Activated CD8-positive, alpha-beta memory T cell treated with anti-CD3 and anti-CD28 coated beads, Interleukin-2, amount 10 ng/mL, durations not matched to agents 7 days and 5 days (primary cell): ENCODE measurements around the gene HBS1L. TPM values are rescaled to one million over a fixed set of nuclear protein-coding genes. Genes with fewer than 3 reads are reported as not detected.
A peak's percentile ranks its signal among the peaks of the same experiment; 100 is the strongest.

ENCODE experiments used
- ATAC-seq: fragments of 150-1000 bp; cut with Tn5 transposase; one replicate; pipeline ENCODE4 v1.10.0; 2021; ENCODE audit warnings: moderate library complexity
- CTCF ChIA-PET: fragments of 350-600 bp; sonication (Branson Sonifier 250); formaldehyde crosslinking; loops from one replicate; lab custom pipeline; 2021; ENCODE audit warnings: antibody characterized with exemption; lab: Charles Lee
- DNase-seq: peaks from one replicate; pipeline ENCODE4 v3.0.0-alpha.2; 2020
- H3K27ac Mint-ChIP-seq: one replicate; pipeline ENCODE4 v1.8.0; 2021; ENCODE audit warnings: mild to moderate bottlenecking, mixed read lengths
- H3K27me3 Mint-ChIP-seq: one replicate; pipeline ENCODE4 v1.8.0; 2021; ENCODE audit warnings: mixed read lengths
- H3K36me3 Mint-ChIP-seq: one replicate; pipeline ENCODE4 v1.8.0; 2021; ENCODE audit warnings: mild to moderate bottlenecking, mixed read lengths
- H3K4me1 Mint-ChIP-seq: one replicate; pipeline ENCODE4 v1.8.0; 2021; ENCODE audit warnings: mixed read lengths
- H3K4me3 Mint-ChIP-seq: one replicate; pipeline ENCODE4 v1.8.0; 2021; ENCODE audit warnings: mild to moderate bottlenecking, moderate library complexity, mixed read lengths
- H3K9me3 Mint-ChIP-seq: one replicate; pipeline ENCODE4 v1.8.0; 2022; ENCODE audit warnings: low read depth, mixed read lengths
- total RNA-seq, 2 experiments: library from RNA; stranded (reverse); gene quantifications; one replicate each; pipeline ENCODE4 v1.2.3, GENCODE V29; 2021

Gene HBS1L
- total RNA-seq: 100 to 1,000 TPM in 1 of 2 experiments, 10 to 100 TPM in 1; 92.2 to 112 TPM

DNA sequence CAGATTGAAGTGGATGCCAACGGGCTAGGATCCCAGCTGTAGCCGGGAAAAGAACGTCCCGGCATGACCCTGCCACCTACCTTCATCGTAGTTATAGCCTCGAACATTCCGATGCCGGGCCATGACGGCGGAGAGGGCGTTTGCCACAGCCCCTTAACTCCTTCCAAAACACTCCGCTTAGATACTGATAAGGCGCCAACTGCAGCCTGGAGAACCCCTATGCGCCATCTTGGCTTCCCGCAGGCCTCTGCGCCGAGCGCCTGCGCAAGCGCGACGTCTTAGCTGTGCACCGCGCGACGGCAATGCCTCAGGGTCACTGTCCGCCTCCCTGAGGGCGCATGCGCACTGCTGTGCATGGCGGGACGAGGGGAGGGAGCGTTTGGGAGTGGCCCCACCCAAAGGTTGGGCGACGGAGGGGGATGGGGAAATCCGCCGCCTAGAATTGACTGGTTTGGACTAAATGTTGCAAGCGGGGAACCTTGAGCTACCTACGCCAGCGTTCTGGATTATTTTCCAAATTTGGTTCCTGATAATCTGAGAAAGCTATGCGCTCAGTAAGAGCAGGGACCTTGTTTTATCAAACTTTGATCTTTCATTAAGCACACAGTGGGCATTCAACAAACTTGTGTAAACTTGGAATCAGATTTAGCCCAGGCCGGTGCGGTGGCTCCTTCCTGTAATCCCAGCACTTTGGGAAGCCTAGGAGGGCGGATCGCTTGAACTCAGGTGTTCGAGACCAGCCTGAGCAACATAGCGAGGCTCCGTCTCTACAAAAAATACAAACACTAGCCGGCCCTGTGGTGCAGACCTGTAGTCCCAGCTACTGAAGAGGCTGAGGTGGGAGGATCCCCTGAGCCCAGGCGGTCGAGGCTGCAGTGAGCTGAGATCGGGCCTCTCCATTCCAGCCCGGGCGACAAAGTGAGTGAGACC is at the start of gene HBS1L:
TSS of gene HBS1L (minus strand) at position 254 of the 930 bp plus-strand sequence. CDS start at position 123, 131 bp downstream.
- Mint-ChIP-seq H3K27me3 (no peaks in the 10 kb centered on the region), H3K4me1 (peaks cover 37% of the 10 kb centered on the region), H3K4me3 (peak within 1 kb of the TSS; percentile 95), H3K9me3 (no peaks in the 10 kb centered on the region), H3K27ac (peak within 1 kb of the TSS; percentile 92), H3K36me3 (peaks cover 19% of the 10 kb centered on the region)
- ATAC-seq: peak; percentile 98
- CTCF ChIA-PET: interaction anchor here (0.7 to 2.8 kb wide), 14 partner anchors 9 to 170 kb away, joined by 3 to 20 read pairs (median 4); no protein-coding TSS in a partner anchor
- peak; percentile 99 for DNase-seq

DNA sequence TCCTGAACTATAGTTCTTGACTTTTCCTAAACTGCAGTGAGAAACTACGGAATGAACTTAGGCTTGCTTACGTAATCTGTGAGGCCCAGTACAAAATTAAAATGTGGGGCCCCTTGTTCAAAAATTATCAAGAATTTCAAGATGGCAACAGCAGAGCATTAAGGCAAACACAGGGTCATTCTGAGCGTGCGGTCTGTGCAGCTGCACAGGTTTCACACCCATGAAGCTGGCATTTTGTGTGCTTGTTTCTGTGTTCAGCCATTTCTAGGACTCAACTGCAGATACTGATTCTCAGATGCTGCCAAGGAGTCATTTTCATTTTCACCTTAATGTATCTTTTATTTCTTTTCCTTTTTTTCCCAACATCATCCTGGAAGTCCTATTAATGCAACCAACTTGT is 49.6 kb upstream of the HBS1L start:
- no peaks in the 10 kb centered on the region for H3K27me3 Mint-ChIP-seq
- H3K4me1 Mint-ChIP-seq: peaks cover 19% of the 10 kb centered on the region
- no peak overlapping the region for H3K27ac Mint-ChIP-seq
- H3K4me3 Mint-ChIP-seq: no peak overlapping the region
- ATAC-seq (no peak), DNase-seq (no peak)
- CTCF ChIA-PET: interaction anchor here (0.7 to 1.3 kb wide), 3 partner anchors 9 to 58 kb away, joined by 3 to 4 read pairs (median 3); no protein-coding TSS in a partner anchor
- H3K9me3 Mint-ChIP-seq: peaks cover 9% of the 10 kb centered on the region
- H3K36me3 Mint-ChIP-seq: peaks cover 20% of the 10 kb centered on the region

DNA sequence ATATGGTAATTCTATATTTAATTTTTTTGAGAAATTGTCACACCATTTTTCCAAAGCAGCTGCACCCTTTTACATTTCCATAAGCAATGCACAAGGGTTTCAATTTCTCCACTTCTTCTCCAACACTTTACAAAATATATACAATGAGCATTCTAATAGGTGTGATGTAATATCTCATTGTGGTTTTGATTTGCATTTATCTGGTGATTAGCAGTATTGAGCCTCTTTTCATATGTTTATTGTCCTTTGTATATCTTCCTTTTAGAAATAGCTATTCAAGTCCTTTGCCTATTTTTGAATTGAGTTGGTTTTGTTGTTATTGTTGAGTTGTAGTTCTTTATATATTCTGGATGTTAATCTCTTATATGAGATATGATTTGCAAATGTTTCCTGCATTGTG is 47.6 kb upstream of the HBS1L start:
- Mint-ChIP-seq H3K36me3 (peaks cover 16% of the 10 kb centered on the region), H3K4me3 (no peak overlapping the region), H3K4me1 (peaks cover 19% of the 10 kb centered on the region), H3K9me3 (peaks cover 4% of the 10 kb centered on the region), H3K27ac (no peak overlapping the region), H3K27me3 (no peaks in the 10 kb centered on the region)
- DNase-seq (no peak), ATAC-seq (no peak)
- CTCF ChIA-PET: interaction anchor here (1.4 to 1.9 kb wide), 2 partner anchors 14 to 38 kb away, joined by 4 to 5 read pairs; no protein-coding TSS in a partner anchor

DNA sequence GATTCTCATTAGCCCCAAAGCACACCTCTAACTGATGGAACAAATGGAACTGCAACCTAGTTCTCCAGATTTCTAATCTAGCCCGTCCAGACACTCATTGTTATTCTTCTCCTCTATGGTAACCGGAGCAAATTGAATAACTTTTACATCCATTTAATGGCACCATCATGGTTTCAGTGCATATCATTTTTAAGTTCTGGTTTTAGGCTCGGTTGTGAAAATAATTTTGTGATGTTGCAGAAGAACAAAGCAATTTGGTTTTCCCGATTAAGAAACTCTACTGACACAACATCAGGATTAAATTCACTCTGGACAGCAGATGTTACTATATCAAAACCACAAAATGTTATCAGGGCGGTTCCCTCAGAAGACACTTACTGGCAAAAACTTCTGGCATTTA is 42.5 kb upstream of the HBS1L start:
- DNase-seq (no peak), ATAC-seq (no peak)
- Mint-ChIP-seq H3K4me3 (no peak overlapping the region), H3K4me1 (peaks cover 31% of the 10 kb centered on the region), H3K36me3 (peaks cover 12% of the 10 kb centered on the region), H3K27me3 (no peaks in the 10 kb centered on the region), H3K9me3 (no peaks in the 10 kb centered on the region), H3K27ac (no peak overlapping the region)
- CTCF ChIA-PET: interaction anchor here (1.0 kb wide), 1 partner anchor 26 kb away, joined by 3 read pairs; no protein-coding TSS in a partner anchor

GRCh38 chr6:135096403-135097130 is 41.9 kb upstream of the HBS1L start:
- H3K9me3 Mint-ChIP-seq: no peaks in the 10 kb centered on the region
- peaks cover 9% of the 10 kb centered on the region for H3K36me3 Mint-ChIP-seq
- peaks cover 34% of the 10 kb centered on the region for H3K4me1 Mint-ChIP-seq
- DNase-seq: no peak
- H3K4me3 Mint-ChIP-seq: no peak overlapping the region
- ATAC-seq: no peak
- CTCF ChIA-PET: interaction anchor here (0.9 to 1.0 kb wide), 2 partner anchors 9 to 26 kb away, joined by 3 read pairs; no protein-coding TSS in a partner anchor
- H3K27ac Mint-ChIP-seq: no peak overlapping the region
- H3K27me3 Mint-ChIP-seq: no peaks in the 10 kb centered on the region

DNA sequence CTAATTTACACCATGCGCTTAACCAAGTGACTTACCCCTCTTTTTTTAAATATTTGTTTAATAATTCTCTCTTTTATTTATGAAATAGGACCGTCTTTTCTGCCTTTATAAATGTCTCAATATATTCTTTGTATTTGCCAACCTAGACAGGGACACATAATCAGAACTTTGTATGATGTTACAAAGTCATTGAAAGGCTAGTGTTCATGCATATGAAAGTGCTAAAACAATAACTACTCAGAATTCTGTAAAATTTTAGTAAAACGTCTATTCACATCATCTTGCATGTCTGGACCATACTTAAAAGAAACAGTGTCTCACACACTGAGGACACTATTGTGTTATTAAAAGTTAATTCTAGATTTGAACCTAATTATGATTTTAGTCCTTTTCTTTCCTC is 41.1 kb upstream of the HBS1L start:
- Mint-ChIP-seq H3K9me3 (no peaks in the 10 kb centered on the region), H3K4me1 (peaks cover 39% of the 10 kb centered on the region), H3K27ac (no peak overlapping the region), H3K4me3 (no peak overlapping the region), H3K27me3 (no peaks in the 10 kb centered on the region), H3K36me3 (peaks cover 11% of the 10 kb centered on the region)
- no peak for DNase-seq
- ATAC-seq: no peak
- CTCF ChIA-PET: interaction anchor here (1.5 kb wide), 1 partner anchor 89 kb away, joined by 4 read pairs; no protein-coding TSS in a partner anchor

GRCh38 chr6:135094403-135094821 is 39.8 kb upstream of the HBS1L start:
- H3K27ac Mint-ChIP-seq: peak overlapping the region; percentile 74
- H3K36me3 Mint-ChIP-seq: peaks cover 11% of the 10 kb centered on the region
- CTCF ChIA-PET: interaction anchor here (0.9 to 3.0 kb wide), 5 partner anchors 10 to 90 kb away, joined by 3 to 13 read pairs (median 3); no protein-coding TSS in a partner anchor

DNA sequence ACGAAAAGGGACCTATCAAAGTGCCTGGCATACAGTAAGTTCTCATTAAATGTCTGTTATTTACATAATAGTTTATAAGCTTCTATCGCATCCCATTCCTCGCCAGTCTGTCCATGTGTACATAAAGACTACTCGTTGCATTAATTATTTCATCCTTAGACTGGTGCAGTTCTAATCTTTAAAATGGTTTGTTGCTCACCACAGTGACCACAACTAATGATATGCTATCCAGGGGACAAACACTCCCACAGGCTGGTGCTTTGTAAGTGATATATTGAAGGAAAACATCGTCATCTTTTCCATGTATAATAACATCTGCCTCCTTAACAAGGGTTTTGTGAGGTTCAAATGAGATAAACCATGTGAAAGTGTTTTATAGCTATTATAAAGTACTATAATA is 39.0 kb upstream of the HBS1L start:
- H3K27ac Mint-ChIP-seq: no peak overlapping the region
- no peak for ATAC-seq
- peaks cover 11% of the 10 kb centered on the region for H3K36me3 Mint-ChIP-seq
- CTCF ChIA-PET: interaction anchor here (0.6 to 3.0 kb wide), 5 partner anchors 21 to 67 kb away, joined by 3 to 13 read pairs (median 5); no protein-coding TSS in a partner anchor
- peaks cover 61% of the 10 kb centered on the region for H3K4me1 Mint-ChIP-seq
- no peak for DNase-seq
- H3K9me3 Mint-ChIP-seq: no peaks in the 10 kb centered on the region
- H3K4me3 Mint-ChIP-seq: no peak overlapping the region
- H3K27me3 Mint-ChIP-seq: no peaks in the 10 kb centered on the region

More at GRCh38 chr6:135094403-135094821, 39.8 kb upstream of the HBS1L start:
- H3K4me3 Mint-ChIP-seq: peak overlapping the region; percentile 31
- H3K9me3 Mint-ChIP-seq: no peaks in the 10 kb centered on the region
- no peaks in the 10 kb centered on the region for H3K27me3 Mint-ChIP-seq
- peak; percentile 61 for DNase-seq
- ATAC-seq: peak; percentile 84
- peaks cover 53% of the 10 kb centered on the region for H3K4me1 Mint-ChIP-seq

DNA sequence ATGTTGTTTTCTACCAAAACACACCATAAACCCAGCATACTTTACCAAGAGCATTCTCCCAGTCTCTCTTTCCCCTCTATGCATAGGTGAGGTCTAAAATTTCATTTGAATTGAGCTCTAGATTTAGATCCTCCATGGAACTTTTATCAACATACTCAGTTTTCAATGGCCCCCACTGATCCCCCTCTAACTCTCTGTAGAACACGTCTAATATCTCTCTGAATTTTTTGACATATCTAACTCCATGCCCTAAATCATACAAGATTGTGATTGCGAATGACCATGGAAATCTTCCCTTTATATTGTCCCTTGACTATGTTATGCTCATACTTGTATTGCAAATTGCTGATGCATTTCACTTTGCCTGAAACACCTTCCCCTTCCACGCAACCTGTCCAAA is 38.1 kb upstream of the HBS1L start:
- no peak overlapping the region for H3K4me3 Mint-ChIP-seq
- H3K9me3 Mint-ChIP-seq: no peaks in the 10 kb centered on the region
- peaks cover 69% of the 10 kb centered on the region for H3K4me1 Mint-ChIP-seq
- H3K27me3 Mint-ChIP-seq: no peaks in the 10 kb centered on the region
- DNase-seq: no peak
- CTCF ChIA-PET: interaction anchor here (0.6 to 3.0 kb wide), 5 partner anchors 27 to 98 kb away, joined by 3 to 13 read pairs (median 5); no protein-coding TSS in a partner anchor
- H3K27ac Mint-ChIP-seq: no peak overlapping the region
- ATAC-seq: no peak
- H3K36me3 Mint-ChIP-seq: peaks cover 11% of the 10 kb centered on the region

DNA sequence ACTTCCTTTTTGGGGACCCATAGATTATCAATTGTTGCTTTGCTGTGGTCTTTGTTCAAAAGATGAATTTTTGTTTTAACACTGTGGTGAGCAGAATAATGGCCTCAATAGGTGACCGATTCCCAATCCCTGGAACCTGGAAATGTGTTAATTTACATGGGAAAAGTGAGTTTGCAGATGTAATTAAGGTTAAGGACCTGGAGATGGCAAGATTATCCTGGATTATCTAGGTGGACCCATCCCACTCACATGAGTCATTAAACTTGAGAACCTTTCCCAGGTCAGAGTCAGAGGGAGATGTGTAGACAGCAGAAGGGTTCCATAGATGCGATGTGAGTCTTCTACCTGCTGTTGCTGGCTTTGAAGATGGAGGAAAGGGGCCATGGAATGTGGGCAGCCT is 36.2 kb upstream of the HBS1L start:
- H3K9me3 Mint-ChIP-seq: no peaks in the 10 kb centered on the region
- ATAC-seq: no peak
- peaks cover 87% of the 10 kb centered on the region for H3K4me1 Mint-ChIP-seq
- H3K36me3 Mint-ChIP-seq: peaks cover 11% of the 10 kb centered on the region
- CTCF ChIA-PET: interaction anchor here (1.0 to 1.6 kb wide), 2 partner anchors 49 to 92 kb away, joined by 3 to 4 read pairs; no protein-coding TSS in a partner anchor
- peak overlapping the region; percentile 89 for H3K27ac Mint-ChIP-seq
- no peak overlapping the region for H3K4me3 Mint-ChIP-seq
- DNase-seq: no peak
- no peaks in the 10 kb centered on the region for H3K27me3 Mint-ChIP-seq

- H3K27ac Mint-ChIP-seq: peak overlapping the region; percentile 89
- H3K9me3 Mint-ChIP-seq: no peaks in the 10 kb centered on the region
- H3K36me3 Mint-ChIP-seq: peaks cover 11% of the 10 kb centered on the region
- DNase-seq (no peak), ATAC-seq (no peak)
- CTCF ChIA-PET: interaction anchor here (0.6 to 1.6 kb wide), 13 partner anchors 16 to 105 kb away, joined by 3 to 9 read pairs (median 3); partner anchors contain the start of gene HBS1L
- no peaks in the 10 kb centered on the region for H3K27me3 Mint-ChIP-seq
- peaks cover 86% of the 10 kb centered on the region for H3K4me1 Mint-ChIP-seq
- no peak overlapping the region for H3K4me3 Mint-ChIP-seq
Observed at GRCh38 chr6:135089901-135090300, 35.3 kb upstream of the HBS1L start.
